ENCODE data around the gene MCRIP2.
A peak's percentile ranks its signal among the peaks of the same experiment; 100 is the strongest.

MCRIP2 gene

GRCh38 chr16:617855-618254, 23.8 kb upstream of the MCRIP2 start:
- DNase-seq: no peak

- no peak for DNase-seq
Measured at GRCh38 chr16:619476-620100, 22.0 kb upstream of the MCRIP2 start.

- DNase-seq: no peak
Measured at GRCh38 chr16:620700-621525, 20.7 kb upstream of the MCRIP2 start.

- peak; percentile 46 for DNase-seq
Measured at GRCh38 chr16:621526-622105, 20.0 kb upstream of the MCRIP2 start.

- DNase-seq: no peak
Measured at GRCh38 chr16:622920-623280, 18.7 kb upstream of the MCRIP2 start.

- DNase-seq: no peak
Measured at GRCh38 chr16:624526-625070, 17.0 kb upstream of the MCRIP2 start.

- no peak for DNase-seq
Measured at GRCh38 chr16:625117-625976, 16.3 kb upstream of the MCRIP2 start.

- DNase-seq: no peak
Measured at GRCh38 chr16:625977-626765, 15.5 kb upstream of the MCRIP2 start.

- DNase-seq: no peak
Measured at GRCh38 chr16:626787-627453, 14.7 kb upstream of the MCRIP2 start.

GRCh38 chr16:627454-628239, 14.0 kb upstream of the MCRIP2 start:
- DNase-seq: no peak

- DNase-seq: no peak
Measured at GRCh38 chr16:628321-629061, 13.1 kb upstream of the MCRIP2 start.

- DNase-seq: no peak
Measured at GRCh38 chr16:629185-629832, 12.3 kb upstream of the MCRIP2 start.

- DNase-seq: no peak
Measured at GRCh38 chr16:629833-630248, 11.8 kb upstream of the MCRIP2 start.

- no peak for DNase-seq
Measured at GRCh38 chr16:630249-630814, 11.3 kb upstream of the MCRIP2 start.

- DNase-seq: no peak
Measured at GRCh38 chr16:630815-631405, 10.7 kb upstream of the MCRIP2 start, which contains the start of gene WFIKKN1. Gene WFIKKN1 (plus strand): TSS chr16:630985. CDS start chr16:631254, 269 bp downstream.

- no peak for DNase-seq
Measured at GRCh38 chr16:631808-632358, 9.7 kb upstream of the MCRIP2 start.

- DNase-seq: no peak
Measured at GRCh38 chr16:632486-633335, 8.9 kb upstream of the MCRIP2 start.
